Endothelial cell of umbilical vein (primary cell): Measurements from ENCODE around the gene HLA-DOA. TPM values are rescaled to one million over a fixed set of nuclear protein-coding genes. Genes with fewer than 3 reads are reported as not detected.

Experiments used
- BruUV-seq: library from RNA; stranded (reverse); fragments of 400-500 nt; replicated peaks from 2 replicates; lab custom pipeline; 2021; lab: Mats Ljungman, UMichigan
- CTCF ChIA-PET: fragments of 300-600, 350-600 bp; sonication (Branson Sonifier 250); formaldehyde crosslinking; loops from one replicate; lab custom pipeline; 2021; ENCODE audit warnings: antibody characterized with exemption, inconsistent platforms; lab: Charles Lee
- POLR2A ChIA-PET: fragments of 300-600, 350-600 bp; sonication (Branson Sonifier 250); formaldehyde crosslinking; loops from one replicate; lab custom pipeline; 2021; ENCODE audit warnings: antibody characterized with exemption, inconsistent platforms; lab: Charles Lee
- DNase-seq: peaks from one replicate; pipeline ENCODE4 v3.0.0-alpha.2; 2011; ENCODE audit warnings: low read depth, low spot score
- FAIRE-seq: peaks from 2 replicates; lab custom pipeline; 2011; peaks lifted over from hg19 to GRCh38; lab: Jason Lieb, UNC
- H2AFZ ChIP-seq: 2 replicates; pipeline ENCODE4 v1.6.0; 2012; ENCODE audit warnings: low read depth, low read length, control low read depth, inconsistent platforms
- H3K27ac ChIP-seq: 2 replicates; pipeline ENCODE4 v1.5.1; 2011; ENCODE audit warnings: low read depth, mild to moderate bottlenecking, control low read depth, low read length, moderate library complexity; ENCODE audit not compliant: insufficient read depth
- H3K27me3 ChIP-seq, 2 experiments: 2 replicates each; pipeline versions ENCODE4 v1.6.0 to v1.6.1; 2011; ENCODE audit warnings: low read length in 2 of 2, mixed read lengths in 1 of 2; ENCODE audit not compliant: control insufficient read depth in 2 of 2, insufficient read depth in 2 of 2
- H3K36me3 ChIP-seq, 2 experiments: 2 replicates in 1 of 2; 3 replicates in 1 of 2; pipeline ENCODE4 v1.5.1; 2011; ENCODE audit warnings: low read length in 2 of 2, mild to moderate bottlenecking in 1 of 2, moderate library complexity in 1 of 2; ENCODE audit not compliant: control insufficient read depth in 2 of 2, insufficient read depth in 2 of 2; ENCODE audit errors: extremely low read depth in 1 of 2
- H3K4me1 ChIP-seq: 3 replicates; pipeline ENCODE4 v1.5.1; 2011; ENCODE audit warnings: mild to moderate bottlenecking, low read length; ENCODE audit not compliant: control insufficient read depth, insufficient read depth; ENCODE audit errors: extremely low read depth
- H3K4me2 ChIP-seq: 2 replicates; pipeline ENCODE4 v1.6.1; 2011; ENCODE audit warnings: low read length, control low read depth, mixed read lengths; ENCODE audit not compliant: insufficient read depth
- H3K4me3 ChIP-seq, 3 experiments: fragments of 200-600 bp in 1 of 3; sonication (generic), shearing (Covaris generic) in 1 of 3; replicated peaks in 1 of 3; 2 replicates each; pipeline ENCODE4 v1.5.1; 2011 to 2016; ENCODE audit warnings: control low read depth in 3 of 3, low read length in 3 of 3, mild to moderate bottlenecking in 2 of 3, inconsistent platforms in 1 of 3, low read depth in 1 of 3, moderate library complexity in 1 of 3; ENCODE audit not compliant: insufficient read depth in 1 of 3
- H3K79me2 ChIP-seq: 2 replicates; pipeline ENCODE4 v1.6.0; 2012; ENCODE audit warnings: low read length, inconsistent platforms; ENCODE audit not compliant: control insufficient read depth, insufficient read depth
- H3K9ac ChIP-seq: replicated peaks from 2 replicates; pipeline ENCODE3; 2011; ENCODE audit warnings: low read length, control low read depth; ENCODE audit not compliant: insufficient read depth; ENCODE audit errors: extremely low read depth
- H3K9me1 ChIP-seq: replicated peaks from 3 replicates; pipeline ENCODE4 v1.6.0; 2011; ENCODE audit warnings: mild to moderate bottlenecking, low read length; ENCODE audit not compliant: control insufficient read depth, insufficient read depth; ENCODE audit errors: extremely low read depth
- H3K9me3 ChIP-seq: replicated peaks from 2 replicates; pipeline ENCODE4 v1.5.1; 2012; ENCODE audit warnings: low read length, inconsistent platforms; ENCODE audit not compliant: control insufficient read depth, insufficient read depth
- H4K20me1 ChIP-seq: replicated peaks from 2 replicates; pipeline ENCODE3; 2011; ENCODE audit warnings: mild to moderate bottlenecking, low read length; ENCODE audit not compliant: control insufficient read depth, insufficient read depth; ENCODE audit errors: extremely low read depth
- EZH2 ChIP-seq: IDR thresholded peaks from 2 replicates; pipeline ENCODE4 v1.6.1; 2012; ENCODE audit warnings: borderline replicate concordance, low read depth, mild to moderate bottlenecking, moderate library complexity, low read length, inconsistent platforms; ENCODE audit not compliant: severe bottlenecking
- FOS ChIP-seq: IDR thresholded peaks from 2 replicates; pipeline ENCODE4 v1.6.1; 2011; ENCODE audit warnings: mild to moderate bottlenecking, low read length, moderate library complexity, borderline replicate concordance; ENCODE audit not compliant: insufficient read depth
- GATA2 ChIP-seq: IDR thresholded peaks from 2 replicates; pipeline ENCODE4 v1.7.0; 2011; ENCODE audit warnings: low read depth, mild to moderate bottlenecking, moderate library complexity, mixed read lengths, low read length; ENCODE audit not compliant: insufficient read length, insufficient read depth
- JUN ChIP-seq: IDR thresholded peaks from 2 replicates; pipeline ENCODE4 v1.6.1; 2011; ENCODE audit warnings: borderline replicate concordance, low read depth; ENCODE audit not compliant: insufficient read length, insufficient read depth
- MAX ChIP-seq: IDR thresholded peaks from 2 replicates; pipeline ENCODE4 v1.6.1; 2011; ENCODE audit not compliant: insufficient read depth, insufficient read length
- MYC ChIP-seq: IDR thresholded peaks from one replicate; pipeline ENCODE4 v1.6.1; 2011; ENCODE audit warnings: mild to moderate bottlenecking, low read depth, low read length
- POLR2A ChIP-seq: IDR thresholded peaks from 2 replicates; pipeline ENCODE4 v1.6.1; 2012; ENCODE audit warnings: low read depth, mild to moderate bottlenecking, control low read depth, low read length
- POLR2AphosphoS5 ChIP-seq: IDR thresholded peaks from 2 replicates; pipeline ENCODE4 v1.6.1; 2012; ENCODE audit warnings: low read depth, mild to moderate bottlenecking, control low read depth, low read length, moderate library complexity; ENCODE audit not compliant: insufficient read depth
- dilution Hi-C: fragments of 300-500 bp; cut with MboI; formaldehyde crosslinking; loops from one replicate; pipeline ENCODE4 v1.15.0; 2019; ENCODE audit warnings: low sequenced_read_pairs; ENCODE audit not compliant: extremely low pct_ligation_motif_present
- intact Hi-C: fragments of 100-400 bp; cut with micrococcal nuclease; formaldehyde crosslinking; loops from one replicate; pipeline ENCODE4 v1.10.0; 2022
- polyA plus RNA-seq, 4 experiments: library from polyadenylated mRNA; depleted of rRNA in 3 of 4; stranded (reverse) in 3 of 4; unstranded in 1 of 4; fragments of >200 nt; gene quantifications; 2 replicates each; pipeline versions ENCODE4 v1.2.1 to v1.2.3, GENCODE V29; 2011 to 2012; ENCODE audit warnings: missing spikeins in 1 of 4
- total RNA-seq: library from RNA; stranded (reverse); gene quantifications from 2 replicates; pipeline ENCODE4 v1.2.3, GENCODE V29; 2021
- TF ChIP-seq, protein P1 (sequence below), 2 donors: IDR thresholded peaks; 1 replicate in 1 of 2; 2 replicates in 1 of 2; pipeline ENCODE4 v1.5.1; 2011; ENCODE audit warnings: low read length in 2 of 2, mild to moderate bottlenecking in 2 of 2, moderate library complexity in 2 of 2, control low read depth in 1 of 2, inconsistent platforms in 1 of 2, low read depth in 1 of 2; ENCODE audit not compliant: insufficient read depth in 1 of 2; ENCODE audit errors: extremely low read depth in 1 of 2

HLA-DOA gene
- total and polyA plus RNA-seq, 2 donors (not counting 3 experiments of a cell fraction or from before 2014, with no cell fraction given): not detected

DNA sequence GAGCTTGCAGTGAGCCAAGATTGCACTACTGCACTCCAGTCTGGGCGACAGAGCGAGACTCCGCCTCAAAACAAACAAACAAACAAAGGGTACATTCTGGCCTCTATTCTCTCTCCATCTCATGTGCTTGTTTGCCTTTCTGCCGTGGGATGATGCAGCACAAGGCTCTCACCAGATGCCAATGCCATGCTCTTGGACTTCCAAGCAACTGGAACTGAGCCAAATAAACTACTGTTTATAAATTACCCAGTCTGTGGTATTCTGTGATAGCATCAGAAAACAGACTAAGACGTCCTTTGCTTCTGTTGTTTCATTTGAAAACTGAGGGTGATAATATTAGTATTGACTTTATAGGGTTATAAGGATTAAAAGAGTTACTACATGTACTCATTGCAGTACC is 44.6 kb downstream of the HLA-DOA start:
- no peak for DNase-seq
- no peaks in the 10 kb centered on the region for H3K27me3 ChIP-seq
- no peaks in the 10 kb centered on the region for H3K9me3 ChIP-seq
- no peak overlapping the region for H3K4me2 ChIP-seq
- dilution Hi-C loops (no loop called here), intact Hi-C loops (no loop called here)
- POLR2A ChIA-PET: no interaction called here
- H3K79me2 ChIP-seq: peaks cover 4% of the 10 kb centered on the region
- no peaks in the 10 kb centered on the region for H3K36me3 ChIP-seq
- no peak overlapping the region for H3K27ac ChIP-seq
- no peak overlapping the region for H3K4me3 ChIP-seq
- no peaks in the 10 kb centered on the region for H4K20me1 ChIP-seq
- no peak overlapping the region for H2AFZ ChIP-seq
- peaks cover 26% of the 10 kb centered on the region for H3K4me1 ChIP-seq
- H3K9ac ChIP-seq: no peak overlapping the region
- CTCF ChIA-PET: interaction anchor here (2.8 to 13.7 kb wide), 5 partner anchors 11 to 127 kb away, joined by 11 to 187 read pairs (median 24); partner anchors contain the start of genes HLA-DMA and TAP2
- FAIRE-seq: no peak
- TF ChIP-seq EZH2: no peak
- TF ChIP-seq GATA2: no peak
- no peak for TF ChIP-seq MAX
- no peak for TF ChIP-seq POLR2AphosphoS5
- TF ChIP-seq JUN: no peak
- TF ChIP-seq, protein P1, sequence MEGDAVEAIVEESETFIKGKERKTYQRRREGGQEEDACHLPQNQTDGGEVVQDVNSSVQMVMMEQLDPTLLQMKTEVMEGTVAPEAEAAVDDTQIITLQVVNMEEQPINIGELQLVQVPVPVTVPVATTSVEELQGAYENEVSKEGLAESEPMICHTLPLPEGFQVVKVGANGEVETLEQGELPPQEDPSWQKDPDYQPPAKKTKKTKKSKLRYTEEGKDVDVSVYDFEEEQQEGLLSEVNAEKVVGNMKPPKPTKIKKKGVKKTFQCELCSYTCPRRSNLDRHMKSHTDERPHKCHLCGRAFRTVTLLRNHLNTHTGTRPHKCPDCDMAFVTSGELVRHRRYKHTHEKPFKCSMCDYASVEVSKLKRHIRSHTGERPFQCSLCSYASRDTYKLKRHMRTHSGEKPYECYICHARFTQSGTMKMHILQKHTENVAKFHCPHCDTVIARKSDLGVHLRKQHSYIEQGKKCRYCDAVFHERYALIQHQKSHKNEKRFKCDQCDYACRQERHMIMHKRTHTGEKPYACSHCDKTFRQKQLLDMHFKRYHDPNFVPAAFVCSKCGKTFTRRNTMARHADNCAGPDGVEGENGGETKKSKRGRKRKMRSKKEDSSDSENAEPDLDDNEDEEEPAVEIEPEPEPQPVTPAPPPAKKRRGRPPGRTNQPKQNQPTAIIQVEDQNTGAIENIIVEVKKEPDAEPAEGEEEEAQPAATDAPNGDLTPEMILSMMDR (IDR thresholded peaks at IDR 0.05; ENCODE audit: extremely low read depth in 1 of 2, insufficient read depth in 1 of 2, low read depth in 1 of 2, low read length in 2 of 2): no peak
- TF ChIP-seq MYC: no peak
- no peak for TF ChIP-seq POLR2A
- TF ChIP-seq FOS: no peak
- no peaks in the 10 kb centered on the region for H3K9me1 ChIP-seq
- no TSS peak for BruUV-seq
